ENCODE results near the gene SASS6. TPM values are rescaled to one million over a fixed set of nuclear protein-coding genes. Genes with fewer than 3 reads are reported as not detected.

The SASS6 gene
- total RNA-seq, 6 experiments from 2014 or later = 0.84 to 2.4 (median 1.2) TPM

DNA sequence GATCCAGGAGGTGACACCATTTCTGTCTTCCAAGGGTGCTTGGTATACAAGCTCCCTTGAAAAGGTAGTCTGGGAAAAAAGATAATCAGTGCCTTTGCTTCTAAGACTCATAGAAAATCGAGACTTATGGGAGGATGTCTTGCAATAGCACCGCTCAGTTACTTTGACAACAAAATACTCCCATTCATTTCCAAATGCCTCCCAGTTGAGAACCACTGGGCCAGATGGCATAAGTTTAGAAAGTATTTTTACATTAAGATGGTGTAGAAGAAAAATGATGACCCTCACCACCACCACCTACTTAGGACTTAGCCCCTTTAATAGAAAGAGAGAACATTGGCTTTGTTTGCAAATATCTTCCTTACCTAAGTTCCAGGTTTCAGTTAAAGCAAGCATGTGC, 4.9 kb upstream of the SASS6 start:
- 94% methylated on average over 2 of the region's 2 CpGs for WGBS (ENCODE audit: insufficient coverage, low coverage, low lambda C conversion rate, missing lambda C conversion rate)
- no peaks in the 10 kb centered on the region for H3K27me3 ChIP-seq
- peaks cover 0 to 56% (median 31%) of the 10 kb centered on the region in 4 donors for H3K36me3 ChIP-seq
- DNase-seq (no peak), ATAC-seq (no peak)
- no peak overlapping the region for H3K4me3 ChIP-seq
- peaks cover 0 to 8% (median 0%) of the 10 kb centered on the region in 4 donors for H3K4me1 ChIP-seq
- no peaks in the 10 kb centered on the region for H3K9me3 ChIP-seq
- no peak overlapping the region for H3K27ac ChIP-seq
- intact Hi-C loops (cut with DNase I) = no loop called here
- TF ChIP-seq, protein P1, sequence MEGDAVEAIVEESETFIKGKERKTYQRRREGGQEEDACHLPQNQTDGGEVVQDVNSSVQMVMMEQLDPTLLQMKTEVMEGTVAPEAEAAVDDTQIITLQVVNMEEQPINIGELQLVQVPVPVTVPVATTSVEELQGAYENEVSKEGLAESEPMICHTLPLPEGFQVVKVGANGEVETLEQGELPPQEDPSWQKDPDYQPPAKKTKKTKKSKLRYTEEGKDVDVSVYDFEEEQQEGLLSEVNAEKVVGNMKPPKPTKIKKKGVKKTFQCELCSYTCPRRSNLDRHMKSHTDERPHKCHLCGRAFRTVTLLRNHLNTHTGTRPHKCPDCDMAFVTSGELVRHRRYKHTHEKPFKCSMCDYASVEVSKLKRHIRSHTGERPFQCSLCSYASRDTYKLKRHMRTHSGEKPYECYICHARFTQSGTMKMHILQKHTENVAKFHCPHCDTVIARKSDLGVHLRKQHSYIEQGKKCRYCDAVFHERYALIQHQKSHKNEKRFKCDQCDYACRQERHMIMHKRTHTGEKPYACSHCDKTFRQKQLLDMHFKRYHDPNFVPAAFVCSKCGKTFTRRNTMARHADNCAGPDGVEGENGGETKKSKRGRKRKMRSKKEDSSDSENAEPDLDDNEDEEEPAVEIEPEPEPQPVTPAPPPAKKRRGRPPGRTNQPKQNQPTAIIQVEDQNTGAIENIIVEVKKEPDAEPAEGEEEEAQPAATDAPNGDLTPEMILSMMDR (IDR thresholded peaks at IDR 0.05) = no peak
- no peak for TF ChIP-seq POLR2A (IDR thresholded peaks at IDR 0.05)

DNA sequence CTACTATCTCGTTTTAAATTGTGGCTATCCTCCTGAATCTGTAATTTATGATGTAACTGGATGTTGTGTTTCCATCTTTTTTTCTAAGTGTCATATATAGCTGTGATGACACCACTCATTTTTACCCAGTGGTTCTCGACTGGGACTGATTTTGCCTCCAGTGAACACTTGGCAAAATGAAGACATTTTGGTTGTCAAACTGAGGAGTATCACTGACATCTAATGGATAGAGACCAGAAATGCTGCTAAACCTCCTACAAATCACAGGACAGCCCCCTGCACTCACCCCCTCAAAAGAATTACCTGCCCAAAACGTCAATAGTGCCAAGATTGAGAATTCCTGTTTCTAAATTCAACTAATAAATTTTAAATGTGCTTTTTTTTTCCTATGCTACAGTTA, 2.1 kb upstream of the SASS6 start:
- DNase-seq (no peak), ATAC-seq (no peak)
- TF ChIP-seq, protein P1 (IDR thresholded peaks at IDR 0.05) = peak in 1 of 4 donors; percentile 10
- TF ChIP-seq POLR2A (IDR thresholded peaks at IDR 0.05) = no peak
- Histone ChIP-seq H3K9me3 (no peaks in the 10 kb centered on the region), H3K27me3 (no peaks in the 10 kb centered on the region), H3K4me1 (peaks cover 0 to 25% (median 0%) of the 10 kb centered on the region in 4 donors), H3K36me3 (peaks cover 0 to 35% (median 17%) of the 10 kb centered on the region in 4 donors), H3K27ac (no peak overlapping the region), H3K4me3 (no peak overlapping the region)
- 48% methylated on average over 3 of the region's 3 CpGs for WGBS (ENCODE audit: insufficient coverage, low coverage, low lambda C conversion rate, missing lambda C conversion rate)
- intact Hi-C loops (cut with DNase I) = no loop called here

DNA sequence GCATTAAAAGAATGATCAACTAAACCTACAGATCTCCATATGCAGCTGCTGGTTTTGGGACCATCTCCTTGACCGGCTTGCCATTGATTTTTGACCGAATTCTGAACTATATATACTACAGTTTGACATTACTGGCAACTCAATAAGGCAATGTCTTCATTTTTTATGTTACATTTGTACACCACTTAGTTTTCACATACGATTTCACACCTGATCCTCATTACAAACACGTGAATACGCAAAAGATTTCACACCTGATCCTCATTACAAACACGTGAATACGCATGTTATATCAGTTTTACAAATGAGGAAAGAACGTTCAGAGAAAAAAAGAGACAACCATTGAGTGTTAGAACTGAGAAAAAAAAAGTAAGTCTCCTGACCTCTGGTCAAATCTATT, 1.1 kb downstream of the SASS6 start:
- DNase-seq (no peak), ATAC-seq (no peak)
- Histone ChIP-seq H3K36me3 (peaks cover 0 to 4% (median 0%) of the 10 kb centered on the region in 4 donors), H3K4me3 (no peak overlapping the region), H3K27ac (no peak overlapping the region), H3K4me1 (peaks cover 0 to 25% (median 0%) of the 10 kb centered on the region in 4 donors), H3K9me3 (no peaks in the 10 kb centered on the region), H3K27me3 (no peaks in the 10 kb centered on the region)
- intact Hi-C loops (cut with DNase I) = no loop called here
- 82% methylated on average over 8 of the region's 8 CpGs for WGBS (ENCODE audit: insufficient coverage, low coverage, low lambda C conversion rate, missing lambda C conversion rate)
- TF ChIP-seq, protein P1 (IDR thresholded peaks at IDR 0.05) = no peak
- no peak for TF ChIP-seq POLR2A (IDR thresholded peaks at IDR 0.05)

DNA sequence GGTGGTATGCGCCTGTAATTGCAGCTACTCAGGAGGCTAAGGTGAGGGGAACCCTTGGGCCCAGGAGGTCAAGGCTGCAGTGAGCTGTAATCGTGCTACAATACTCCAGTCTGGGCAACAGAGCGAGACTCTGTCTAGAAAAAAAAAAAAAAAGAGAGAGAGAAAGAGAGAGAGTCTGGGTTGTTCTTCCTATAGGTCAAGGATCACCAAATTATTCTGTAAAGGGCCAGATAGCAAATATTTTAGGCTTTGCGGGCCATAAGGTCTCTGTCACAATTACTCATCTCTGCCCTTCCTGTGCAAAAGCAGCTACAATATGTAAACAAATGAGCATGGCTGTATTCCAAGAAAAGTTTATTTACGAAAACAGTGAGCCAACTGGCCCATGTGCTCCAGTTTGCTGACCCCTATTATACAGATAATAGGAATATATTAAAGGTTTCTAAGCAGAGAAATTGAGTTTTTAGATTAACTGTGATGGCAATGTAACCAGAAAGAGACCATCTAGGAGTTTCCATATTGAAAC, 2.1 kb downstream of the SASS6 start:
- Histone ChIP-seq H3K4me3 (no peak overlapping the region), H3K27ac (peak overlapping the region in 1 of 3 donors; percentile 19), H3K27me3 (no peaks in the 10 kb centered on the region), H3K4me1 (peaks cover 0 to 25% (median 0%) of the 10 kb centered on the region in 4 donors), H3K36me3 (no peaks in the 10 kb centered on the region), H3K9me3 (no peaks in the 10 kb centered on the region)
- DNase-seq (no peak), ATAC-seq (peak; percentile 39 to 57 (median 47))
- intact Hi-C loops (cut with DNase I) = no loop called here
- TF ChIP-seq, protein P1 (IDR thresholded peaks at IDR 0.05) = no peak
- no peak for TF ChIP-seq POLR2A (IDR thresholded peaks at IDR 0.05)
- WGBS (ENCODE audit: insufficient coverage, low coverage, low lambda C conversion rate, missing lambda C conversion rate) = 12% methylated on average over 5 of the region's 5 CpGs

Data from right lobe of liver (tissue), 6 donors.